ENCODE data around the gene MGAT2. TPM values are rescaled to one million over a fixed set of nuclear protein-coding genes. Genes with fewer than 3 reads are reported as not detected.

The MGAT2 gene
- total and polyA plus RNA-seq, 2 donors (not counting 3 experiments of a cell fraction or from before 2014, with no cell fraction given): 36.4 to 72.6 TPM

- no peak overlapping the region for H3K27ac ChIP-seq (ENCODE audit: insufficient read depth, low read depth, low read length)
- no peaks in the 10 kb centered on the region for H3K9me1 ChIP-seq (replicated peaks; ENCODE audit: control insufficient read depth, extremely low read depth, insufficient read depth, low read length)
- no peaks in the 10 kb centered on the region for H4K20me1 ChIP-seq (replicated peaks; ENCODE audit: control insufficient read depth, extremely low read depth, insufficient read depth, low read length)
- H3K4me3 ChIP-seq (replicated peaks in 1 of 3; ENCODE audit: insufficient read depth in 1 of 3, low read depth in 1 of 3, low read length in 3 of 3): no peak overlapping the region
- ChIA-PET CTCF (no interaction called here), POLR2A (no interaction called here)
- no peaks in the 10 kb centered on the region for H3K4me1 ChIP-seq (ENCODE audit: control insufficient read depth, extremely low read depth, insufficient read depth, low read length)
- peaks cover under 1% of the 10 kb centered on the region for H3K79me2 ChIP-seq (ENCODE audit: control insufficient read depth, insufficient read depth, low read length)
- H3K27me3 ChIP-seq (ENCODE audit: control insufficient read depth in 2 of 2, insufficient read depth in 2 of 2, low read length in 2 of 2): no peaks in the 10 kb centered on the region
- no peak for FAIRE-seq
- H2AFZ ChIP-seq (ENCODE audit: low read depth, low read length): no peak overlapping the region
- H3K9me3 ChIP-seq (replicated peaks; ENCODE audit: control insufficient read depth, insufficient read depth, low read length): no peaks in the 10 kb centered on the region
- no TSS peak for BruUV-seq (replicated peaks)
- TF ChIP-seq EZH2 (IDR thresholded peaks at IDR 0.05; ENCODE audit: borderline replicate concordance, low read depth, low read length, severe bottlenecking): no peak
- no peak for TF ChIP-seq POLR2A (IDR thresholded peaks at IDR 0.05; ENCODE audit: low read depth, low read length)
- dilution Hi-C loops (cut with MboI; ENCODE audit: extremely low pct_ligation_motif_present, low sequenced_read_pairs) (no loop called here), intact Hi-C loops (cut with micrococcal nuclease) (no loop called here)
- peaks cover 0 to 9% of the 10 kb centered on the region in 2 experiments for H3K36me3 ChIP-seq (ENCODE audit: control insufficient read depth in 2 of 2, extremely low read depth in 1 of 2, insufficient read depth in 2 of 2, low read length in 2 of 2)
- no peak overlapping the region for H3K4me2 ChIP-seq (ENCODE audit: insufficient read depth, low read length)
- no peak for DNase-seq (ENCODE audit: low read depth, low spot score)
- H3K9ac ChIP-seq (replicated peaks; ENCODE audit: extremely low read depth, insufficient read depth, low read length): no peak overlapping the region
Measured at GRCh38 chr14:49574038-49574437, 46.6 kb upstream of the MGAT2 start.

GRCh38 chr14:49578141-49578540, 42.5 kb upstream of the MGAT2 start:
- H4K20me1 ChIP-seq (replicated peaks; ENCODE audit: control insufficient read depth, extremely low read depth, insufficient read depth, low read length): no peaks in the 10 kb centered on the region
- H3K4me1 ChIP-seq (ENCODE audit: control insufficient read depth, extremely low read depth, insufficient read depth, low read length): no peaks in the 10 kb centered on the region
- no peaks in the 10 kb centered on the region for H3K27me3 ChIP-seq (ENCODE audit: control insufficient read depth in 2 of 2, insufficient read depth in 2 of 2, low read length in 2 of 2)
- ChIA-PET CTCF (interaction anchor here (0.6 to 1.3 kb wide), 3 partner anchors 10 to 1083 kb away, joined by 3 to 5 read pairs (median 3); no protein-coding TSS in a partner anchor), POLR2A (no interaction called here)
- no peak for FAIRE-seq
- dilution Hi-C loops (cut with MboI; ENCODE audit: extremely low pct_ligation_motif_present, low sequenced_read_pairs) (no loop called here), intact Hi-C loops (cut with micrococcal nuclease) (no loop called here)
- no peak overlapping the region for H3K9ac ChIP-seq (replicated peaks; ENCODE audit: extremely low read depth, insufficient read depth, low read length)
- H3K9me1 ChIP-seq (replicated peaks; ENCODE audit: control insufficient read depth, extremely low read depth, insufficient read depth, low read length): no peaks in the 10 kb centered on the region
- no peak overlapping the region for H2AFZ ChIP-seq (ENCODE audit: low read depth, low read length)
- H3K4me3 ChIP-seq (replicated peaks in 1 of 3; ENCODE audit: insufficient read depth in 1 of 3, low read depth in 1 of 3, low read length in 3 of 3): no peak overlapping the region
- no peak for TF ChIP-seq FOS (IDR thresholded peaks at IDR 0.05; ENCODE audit: borderline replicate concordance, insufficient read depth, low read length)
- no peak for TF ChIP-seq GATA2 (IDR thresholded peaks at IDR 0.05; ENCODE audit: insufficient read depth, insufficient read length, low read depth, low read length)
- TF ChIP-seq POLR2AphosphoS5 (IDR thresholded peaks at IDR 0.05; ENCODE audit: insufficient read depth, low read depth, low read length): no peak
- no peak for TF ChIP-seq MYC (IDR thresholded peaks at IDR 0.05; ENCODE audit: low read depth, low read length)
- DNase-seq (ENCODE audit: low read depth, low spot score): no peak
- no peak overlapping the region for H3K4me2 ChIP-seq (ENCODE audit: insufficient read depth, low read length)
- no peak overlapping the region for H3K27ac ChIP-seq (ENCODE audit: insufficient read depth, low read depth, low read length)
- peaks cover 31% of the 10 kb centered on the region for H3K79me2 ChIP-seq (ENCODE audit: control insufficient read depth, insufficient read depth, low read length)
- peaks cover 0 to 10% of the 10 kb centered on the region in 2 experiments for H3K36me3 ChIP-seq (ENCODE audit: control insufficient read depth in 2 of 2, extremely low read depth in 1 of 2, insufficient read depth in 2 of 2, low read length in 2 of 2)
- H3K9me3 ChIP-seq (replicated peaks; ENCODE audit: control insufficient read depth, insufficient read depth, low read length): no peaks in the 10 kb centered on the region
- BruUV-seq (replicated peaks): no TSS peak
